Left hindlimb (tissue), 1 donor: ENCODE data around the gene IL5RA.

Experiments
- DNase-seq: peaks from one replicate; pipeline ENCODE4 v3.0.0-alpha.2; 2018

Gene IL5RA

DNA sequence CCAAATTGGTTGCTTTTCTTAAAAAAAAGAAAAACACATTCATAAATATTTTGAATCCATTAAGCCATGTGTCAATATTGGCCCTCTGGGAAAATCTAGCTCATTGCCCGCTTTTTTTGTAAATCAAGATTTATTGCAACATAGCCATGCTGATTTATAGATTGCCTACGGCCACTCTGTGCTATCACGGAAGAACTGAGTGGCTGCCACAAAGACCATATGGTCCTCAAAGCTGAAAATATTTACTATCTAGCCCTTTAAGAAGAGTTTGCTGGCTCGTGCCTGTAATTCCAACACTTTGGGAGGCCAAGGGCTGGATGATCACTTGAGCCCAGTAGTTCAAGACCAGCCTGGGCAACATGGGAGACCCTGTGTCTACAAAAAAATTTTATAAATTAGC, 45.9 kb downstream of the IL5RA start:
- DNase-seq: no peak

DNA sequence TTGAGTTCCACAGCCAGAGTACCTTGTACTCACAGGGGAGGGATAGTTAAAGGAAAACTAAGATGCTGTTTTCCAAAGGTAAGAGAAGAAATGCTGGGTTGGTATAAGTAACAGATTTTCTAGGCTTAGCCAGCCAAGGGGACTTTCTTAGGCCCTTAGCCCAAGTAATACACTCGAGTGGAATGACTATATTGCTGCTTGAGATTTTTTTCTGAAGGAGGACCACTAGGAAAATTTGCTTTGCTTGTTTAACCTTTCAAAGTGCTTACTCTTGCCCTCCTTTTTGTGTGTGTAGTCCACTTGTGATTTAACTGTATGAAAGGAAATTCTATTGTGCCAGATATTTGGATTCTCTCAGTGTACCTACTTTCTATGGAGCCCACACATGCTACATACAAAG, 50.5 kb downstream of the IL5RA start:
- DNase-seq: no peak

DNA sequence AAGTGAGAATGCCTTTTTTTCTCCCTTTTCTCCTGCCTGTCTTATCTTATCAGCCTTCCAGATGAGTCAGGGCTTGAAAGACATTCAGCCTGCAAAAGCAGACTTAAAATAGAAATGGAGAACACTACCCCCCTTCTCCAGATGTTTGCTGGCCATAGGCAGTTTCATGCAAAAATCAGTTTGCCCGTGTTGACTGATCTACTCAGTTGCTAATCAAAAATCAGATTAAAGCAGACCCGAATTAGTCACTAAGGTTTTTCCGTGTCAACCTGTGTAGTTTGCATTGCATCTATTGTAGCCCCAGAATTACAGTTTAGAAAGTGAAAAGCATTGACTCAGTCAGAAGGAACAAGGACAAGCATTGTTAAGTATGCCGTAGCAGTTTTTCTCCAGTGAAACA, 56.2 kb downstream of the IL5RA start:
- no peak for DNase-seq

DNA sequence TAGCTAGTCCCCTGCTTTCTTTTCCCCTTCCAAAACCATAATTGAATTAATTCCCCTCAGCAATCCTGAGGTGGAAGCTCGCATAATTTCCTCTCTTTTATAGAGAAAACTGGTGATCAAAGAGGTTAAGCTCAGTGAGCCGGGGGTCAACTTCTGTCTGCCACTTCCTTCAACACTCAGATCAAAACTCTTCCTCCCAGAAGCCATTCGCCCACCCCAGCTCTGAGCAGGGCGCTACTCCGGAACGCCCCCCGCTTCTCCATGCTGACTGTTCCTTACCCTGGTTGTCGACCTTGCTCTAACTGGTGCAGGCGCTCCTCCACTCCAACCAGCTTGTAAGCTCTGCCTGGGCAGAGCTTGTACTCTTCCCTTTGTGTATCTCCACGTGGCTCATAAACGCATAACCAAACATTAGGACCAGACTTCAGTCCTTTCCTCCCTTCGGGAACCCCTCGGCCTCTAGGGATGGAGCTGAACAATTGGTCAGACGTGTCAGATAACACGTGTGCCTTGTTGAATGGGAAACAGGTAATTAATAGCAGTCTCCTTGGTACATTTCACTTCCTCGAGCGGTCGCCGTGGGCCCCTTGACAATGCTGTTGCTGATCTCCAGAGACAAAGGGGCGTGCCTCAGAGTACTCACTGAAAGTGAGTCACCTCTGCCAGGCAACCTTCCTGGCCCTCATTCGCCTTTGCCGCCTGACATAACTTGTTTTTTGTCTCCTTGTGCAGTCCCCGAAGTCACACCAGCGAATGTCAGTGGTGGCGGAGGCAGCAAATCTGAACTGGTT, 71.8 kb downstream of the IL5RA start:
- DNase-seq: no peak

DNA sequence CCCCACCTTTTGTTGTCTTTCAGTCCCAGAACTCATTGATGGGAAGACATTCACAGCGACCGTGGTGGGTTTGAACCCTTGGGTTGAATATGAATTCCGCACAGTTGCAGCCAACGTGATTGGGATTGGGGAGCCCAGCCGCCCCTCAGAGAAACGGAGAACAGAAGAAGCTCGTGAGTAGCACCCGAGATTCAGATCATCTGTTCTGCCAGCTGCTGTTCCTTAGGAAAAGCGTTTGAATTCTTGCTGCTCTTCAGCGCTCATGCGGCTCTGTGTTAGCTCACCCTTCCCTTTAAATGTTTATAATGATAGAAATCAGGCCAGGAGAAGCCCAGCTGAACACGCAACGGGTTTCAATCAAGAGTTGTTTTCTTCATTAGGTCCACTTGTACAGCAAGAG, 73.0 kb downstream of the IL5RA start:
- DNase-seq: no peak

DNA sequence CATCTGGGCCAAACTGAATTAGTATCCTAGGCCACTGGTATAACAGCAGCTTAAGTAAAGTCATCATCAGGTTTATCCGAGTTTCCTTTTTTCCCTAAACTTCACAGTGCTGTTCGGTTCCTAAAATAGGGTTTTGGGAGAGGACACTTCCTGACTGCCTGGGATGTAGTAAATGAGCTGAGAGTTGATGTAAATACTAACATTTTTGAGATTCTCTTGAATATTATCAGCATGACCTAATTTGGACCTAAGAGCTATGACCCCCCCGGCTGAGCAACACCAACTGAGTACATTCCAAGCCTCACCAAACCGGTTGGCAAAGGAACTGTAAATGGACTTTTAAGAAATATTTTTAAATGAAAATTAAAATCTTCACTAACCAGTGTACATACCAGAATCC, 78.8 kb downstream of the IL5RA start:
- DNase-seq: no peak

DNA sequence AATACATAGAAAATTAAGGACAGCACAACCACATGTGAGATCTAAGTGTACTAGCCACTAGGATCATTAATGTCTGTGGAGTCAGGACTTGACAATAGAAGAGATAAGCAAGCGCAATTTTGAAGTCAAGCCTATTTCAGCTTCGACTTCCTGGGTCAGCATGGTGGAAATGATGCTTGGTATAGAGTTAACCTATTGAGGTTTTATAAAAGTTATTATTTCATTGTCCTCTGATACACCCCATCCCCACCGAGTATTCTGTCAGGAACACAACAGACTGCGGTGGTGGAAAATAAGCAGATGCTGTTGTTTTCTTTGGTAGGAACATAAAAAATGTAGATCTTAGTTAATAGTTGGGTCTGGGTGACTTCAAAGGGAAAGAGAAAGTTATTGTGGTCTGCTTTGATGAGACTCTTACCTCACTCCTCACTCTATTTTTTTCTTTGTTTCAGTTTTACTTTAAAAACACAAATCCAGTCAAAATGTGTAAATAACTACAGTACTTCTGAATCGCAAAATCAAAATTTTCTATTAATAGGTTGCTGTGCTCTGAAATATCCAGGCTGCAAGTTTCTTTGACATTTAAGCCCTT, 82.1 kb downstream of the IL5RA start:
- DNase-seq: no peak

DNA sequence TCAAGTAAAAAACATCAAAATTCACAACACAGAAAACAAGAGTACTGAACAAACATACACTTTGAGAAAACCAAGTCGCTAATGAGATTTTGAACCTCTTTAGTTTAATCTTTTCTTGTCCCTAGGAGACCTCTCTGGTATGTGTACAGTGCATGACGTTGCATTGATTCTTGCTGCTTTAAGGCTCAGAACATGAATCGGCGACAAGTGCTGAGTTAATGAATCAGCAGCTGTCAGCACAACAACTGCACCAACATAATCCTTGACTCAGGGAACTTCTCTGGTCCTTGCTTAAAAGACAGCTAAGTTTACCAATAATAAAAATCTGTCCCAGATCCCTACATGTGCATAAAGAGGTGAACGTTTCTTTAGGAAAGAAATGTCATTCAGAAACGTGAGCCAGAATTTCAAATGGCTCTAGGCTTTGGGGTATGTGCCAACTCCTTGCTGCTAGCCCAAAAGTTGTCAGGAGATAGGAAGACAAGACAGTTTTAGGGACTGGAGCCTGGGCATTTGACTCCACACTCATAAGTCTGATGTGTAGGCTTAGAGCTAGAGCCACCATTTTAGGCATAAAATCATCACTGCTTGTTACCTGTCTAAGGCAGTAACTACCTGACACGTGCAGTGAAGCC, 86.9 kb downstream of the IL5RA start:
- DNase-seq: no peak

DNA sequence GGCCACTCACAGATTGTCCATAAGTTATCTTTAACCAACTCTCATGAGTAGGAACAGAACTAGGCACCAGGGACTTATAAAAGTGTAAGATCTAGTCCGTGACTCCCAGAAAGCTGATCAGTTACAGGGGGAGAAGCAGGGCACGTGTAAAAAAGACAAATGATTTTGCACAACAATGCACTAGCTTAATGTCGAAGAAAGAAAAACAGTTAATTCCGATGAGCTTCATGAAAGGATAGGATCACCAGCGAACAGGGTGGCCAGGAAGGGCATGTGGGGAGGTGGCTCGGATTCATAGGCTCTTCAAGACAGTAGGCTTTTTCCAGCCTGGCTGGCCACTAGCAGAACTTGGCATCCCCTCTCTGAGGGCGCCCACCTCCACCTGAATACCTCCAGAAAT, 90.0 kb downstream of the IL5RA start:
- DNase-seq: no peak
